ENCODE measurements around the gene MICB. TPM values are rescaled to one million over a fixed set of nuclear protein-coding genes. Genes with fewer than 3 reads are reported as not detected.

Gene MICB
- total and polyA plus RNA-seq, 9 of the 15 experiments (the other 6 are each of a cell fraction or from before 2014, with no cell fraction given) = 13.3 to 34.5 (median 19.8) TPM

- H3K4me1 ChIP-seq (replicated peaks in 1 of 2; ENCODE audit: control insufficient read depth in 2 of 2, insufficient read depth in 2 of 2, low read length in 2 of 2) = no peaks in the 10 kb centered on the region; a peak in 1 of 5 replicates
- H3K4me3 ChIP-seq = no peak overlapping the region
- intact Hi-C loops (cut with micrococcal nuclease) = no loop called here
- no peak overlapping the region for H3K4me2 ChIP-seq (ENCODE audit: insufficient read depth, low read length)
- no peak for TF ChIP-seq ZNF507 (tag; conservative IDR thresholded peaks at IDR 0.05)
- peaks cover 32 to 57% of the 10 kb centered on the region in 2 experiments; a peak in 4 of 5 replicates for H3K27me3 ChIP-seq (ENCODE audit: control insufficient read depth in 2 of 2, insufficient read depth in 2 of 2, low read length in 2 of 2)
- ChIA-PET POLR2A (interaction anchor here (1.6 kb wide), 1 partner anchor 17 kb away, joined by 5 read pairs; no protein-coding TSS in a partner anchor), CTCF (ENCODE audit: low intra/inter-chr PET ratio) (no interaction called here)
- WGBS (ENCODE audit: insufficient coverage, low coverage, missing lambda C conversion rate) = 0% methylated on average over 5 of the region's 5 CpGs
- BruUV-seq (replicated peaks) = no TSS peak
- H2AFZ ChIP-seq (ENCODE audit: low read depth, low read length) = no peak overlapping the region
- ATAC-seq (no peak), FAIRE-seq (no peak), DNase-seq (ENCODE audit: extremely low read depth in 1 of 4, low spot score in 3 of 4) (no peak)
- H3K27ac ChIP-seq (ENCODE audit: extremely low read depth, low read depth, low read length) = no peak overlapping the region
- no peaks in the 10 kb centered on the region for H3K9me3 ChIP-seq (replicated peaks; ENCODE audit: control insufficient read depth, insufficient read depth, low read depth, low read length)
- 0 out of 2 replicates have a peak, but pooled peaks cover 4% of the 10 kb centered on the region for H4K20me1 ChIP-seq (replicated peaks; ENCODE audit: control insufficient read depth, insufficient read depth, low read length)
- no peaks in the 10 kb centered on the region for H3K9me1 ChIP-seq (ENCODE audit: control insufficient read depth, insufficient read depth, low read length)
- in situ Hi-C loops (cut with MboI) = no loop called here
- H3K79me2 ChIP-seq (ENCODE audit: control insufficient read depth, insufficient read depth, low read length) = no peaks in the 10 kb centered on the region
- no peaks in the 10 kb centered on the region for H3K36me3 ChIP-seq (ENCODE audit: control insufficient read depth, insufficient read depth, low read length)
- H3K9ac ChIP-seq (ENCODE audit: insufficient read depth in 1 of 2, low read depth in 2 of 2, low read length in 2 of 2) = no peak overlapping the region
Measured at GRCh38 chr6:31479151-31479932, 18.6 kb upstream of the MICB start.

DNA sequence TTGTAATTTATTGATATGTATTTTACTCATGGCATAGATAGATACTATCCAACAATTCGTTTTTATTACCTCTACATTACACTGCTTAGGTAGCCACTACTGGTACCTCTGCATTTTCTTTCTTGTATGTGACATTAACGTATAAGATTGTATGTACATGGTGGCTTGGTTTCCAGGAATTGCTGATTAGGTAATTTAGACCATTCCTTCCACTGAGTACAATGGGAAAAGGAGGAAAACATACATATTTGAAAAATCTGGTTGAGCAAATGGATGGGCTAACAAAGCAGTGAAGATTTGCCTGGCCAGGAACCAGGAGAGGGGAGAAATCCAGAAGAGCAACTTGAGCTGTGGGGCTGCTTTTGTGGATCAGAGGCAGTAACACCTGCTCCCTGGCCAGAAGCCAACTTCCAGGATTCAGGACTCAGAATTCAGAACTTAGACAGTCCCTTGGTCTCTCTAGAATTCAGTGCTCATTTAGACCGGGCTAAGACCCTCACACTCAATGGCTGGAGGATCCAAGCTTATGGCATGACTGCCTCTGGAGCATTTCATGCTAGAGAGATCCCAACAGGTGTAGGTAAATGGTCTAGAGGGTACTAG is 17.9 kb upstream of the MICB start:
- no TSS peak for BruUV-seq (replicated peaks)
- Histone ChIP-seq H3K9me1 (ENCODE audit: control insufficient read depth, insufficient read depth, low read length) (no peaks in the 10 kb centered on the region), H3K4me2 (ENCODE audit: insufficient read depth, low read length) (no peak overlapping the region), H2AFZ (ENCODE audit: low read depth, low read length) (no peak overlapping the region), H3K9me3 (replicated peaks; ENCODE audit: control insufficient read depth, insufficient read depth, low read depth, low read length) (no peaks in the 10 kb centered on the region), H4K20me1 (replicated peaks; ENCODE audit: control insufficient read depth, insufficient read depth, low read length) (0 out of 2 replicates have a peak, but pooled peaks cover 4% of the 10 kb centered on the region), H3K79me2 (ENCODE audit: control insufficient read depth, insufficient read depth, low read length) (no peaks in the 10 kb centered on the region), H3K27ac (ENCODE audit: extremely low read depth, low read depth, low read length) (no peak overlapping the region), H3K27me3 (ENCODE audit: control insufficient read depth in 2 of 2, insufficient read depth in 2 of 2, low read length in 2 of 2) (peaks cover 30 to 50% of the 10 kb centered on the region in 2 experiments; a peak in 4 of 5 replicates), H3K36me3 (ENCODE audit: control insufficient read depth, insufficient read depth, low read length) (no peaks in the 10 kb centered on the region), H3K4me3 (no peak overlapping the region), H3K4me1 (replicated peaks in 1 of 2; ENCODE audit: control insufficient read depth in 2 of 2, insufficient read depth in 2 of 2, low read length in 2 of 2) (no peaks in the 10 kb centered on the region; a peak in 1 of 5 replicates), H3K9ac (ENCODE audit: insufficient read depth in 1 of 2, low read depth in 2 of 2, low read length in 2 of 2) (no peak overlapping the region)
- intact Hi-C loops (cut with micrococcal nuclease) (no loop called here), in situ Hi-C loops (cut with MboI) (no loop called here)
- POLR2A ChIA-PET = interaction anchor here (0.6 to 1.6 kb wide), 2 partner anchors 9 to 19 kb away, joined by 3 to 4 read pairs; no protein-coding TSS in a partner anchor
- DNase-seq (ENCODE audit: extremely low read depth in 1 of 4, low spot score in 3 of 4) (no peak), ATAC-seq (no peak), FAIRE-seq (no peak)
- 2% methylated on average over 3 of the region's 3 CpGs for WGBS (ENCODE audit: insufficient coverage, low coverage, missing lambda C conversion rate)
- CTCF ChIA-PET (ENCODE audit: low intra/inter-chr PET ratio) = no interaction called here
- peak; percentile 48; the same call in 1 of the 2 replicates for TF ChIP-seq NFIC (IDR thresholded peaks at IDR 0.05)
- TF ChIP-seq HMBOX1 (IDR thresholded peaks at IDR 0.05) = no peak
- peak; percentile 34; the same call in 1 of the 2 replicates for TF ChIP-seq MAFF (IDR thresholded peaks at IDR 0.05; ENCODE audit: low read length)
- peak; percentile 67 for TF ChIP-seq C11orf30 (IDR thresholded peaks at IDR 0.05; ENCODE audit: low read depth)
- peak; percentile 76 for TF ChIP-seq ZNF316 (IDR thresholded peaks at IDR 0.05)
- peak; percentile 60 for TF ChIP-seq MAFG (tag; conservative IDR thresholded peaks at IDR 0.05)
- no peak for TF ChIP-seq DIDO1 (tag; IDR thresholded peaks at IDR 0.05; ENCODE audit: low read depth)

Measured in K562 (cell line).